ENCODE data around the gene LCLAT1. TPM values are rescaled to one million over a fixed set of nuclear protein-coding genes. Genes with fewer than 3 reads are reported as not detected.

LCLAT1 gene
- total RNA-seq, 4 donors from 2014 or later: 10.3 to 20.6 (median 17.7) TPM

GRCh38 chr2:30647752-30648457, 200.9 kb downstream of the LCLAT1 start:
- H3K27me3 ChIP-seq: no peaks in the 10 kb centered on the region
- no peak for DNase-seq (ENCODE audit: low spot score in 2 of 2)
- H3K36me3 ChIP-seq: no peaks in the 10 kb centered on the region
- H3K27ac ChIP-seq: no peak overlapping the region
- no peaks in the 10 kb centered on the region for H3K4me1 ChIP-seq
- no peaks in the 10 kb centered on the region for H3K9me3 ChIP-seq
- WGBS: 82% methylated on average over 10 of the region's 11 CpGs
- H3K4me3 ChIP-seq: no peak overlapping the region
- TF ChIP-seq POLR2A (IDR thresholded peaks at IDR 0.05) (no peak), CTCF (IDR thresholded peaks at IDR 0.05) (no peak), EP300 (IDR thresholded peaks at IDR 0.05) (no peak)

- Histone ChIP-seq H3K9me3 (no peaks in the 10 kb centered on the region), H3K27me3 (no peaks in the 10 kb centered on the region), H3K4me1 (no peaks in the 10 kb centered on the region), H3K36me3 (no peaks in the 10 kb centered on the region), H3K27ac (no peak overlapping the region), H3K4me3 (no peak overlapping the region)
- TF ChIP-seq CTCF (IDR thresholded peaks at IDR 0.05) (no peak), POLR2AphosphoS5 (IDR thresholded peaks at IDR 0.05) (no peak), EP300 (IDR thresholded peaks at IDR 0.05) (no peak), POLR2A (IDR thresholded peaks at IDR 0.05) (no peak)
- 61% methylated on average over 3 of the region's 4 CpGs for WGBS
- no peak for DNase-seq (ENCODE audit: low spot score in 2 of 2)
Measured at GRCh38 chr2:30649278-30649677, 202.2 kb downstream of the LCLAT1 start.

- H3K9me3 ChIP-seq: no peaks in the 10 kb centered on the region
- no peak overlapping the region for H3K27ac ChIP-seq
- no peaks in the 10 kb centered on the region for H3K4me1 ChIP-seq
- TF ChIP-seq CTCF (IDR thresholded peaks at IDR 0.05): no peak
- TF ChIP-seq POLR2AphosphoS5 (IDR thresholded peaks at IDR 0.05): no peak
- no peak for TF ChIP-seq POLR2A (IDR thresholded peaks at IDR 0.05)
- TF ChIP-seq EP300 (IDR thresholded peaks at IDR 0.05): no peak
- H3K36me3 ChIP-seq: no peaks in the 10 kb centered on the region
- WGBS: 79% methylated on average over 4 of the region's 5 CpGs
- no peaks in the 10 kb centered on the region for H3K27me3 ChIP-seq
- DNase-seq (ENCODE audit: low spot score in 2 of 2): no peak
- H3K4me3 ChIP-seq: no peak overlapping the region
Measured at GRCh38 chr2:30649828-30650227, 202.8 kb downstream of the LCLAT1 start.

GRCh38 chr2:30652271-30652915, 205.3 kb downstream of the LCLAT1 start:
- TF ChIP-seq EP300 (IDR thresholded peaks at IDR 0.05) (no peak), POLR2AphosphoS5 (IDR thresholded peaks at IDR 0.05) (no peak), CTCF (IDR thresholded peaks at IDR 0.05) (no peak), POLR2A (IDR thresholded peaks at IDR 0.05) (no peak)

GRCh38 chr2:30653847-30654246, 206.8 kb downstream of the LCLAT1 start:
- Histone ChIP-seq H3K27me3 (no peaks in the 10 kb centered on the region), H3K4me1 (no peaks in the 10 kb centered on the region), H3K4me3 (no peak overlapping the region), H3K27ac (no peak overlapping the region), H3K36me3 (no peaks in the 10 kb centered on the region), H3K9me3 (no peaks in the 10 kb centered on the region)
- WGBS: no CpG with 5 or more reads among the region's 2 CpGs
- DNase-seq (ENCODE audit: low spot score in 2 of 2): no peak
- no peak for TF ChIP-seq EP300 (IDR thresholded peaks at IDR 0.05)
- no peak for TF ChIP-seq POLR2A (IDR thresholded peaks at IDR 0.05)
- TF ChIP-seq CTCF (IDR thresholded peaks at IDR 0.05): no peak
- no peak for TF ChIP-seq POLR2AphosphoS5 (IDR thresholded peaks at IDR 0.05)

More at GRCh38 chr2:30652271-30652915, 205.3 kb downstream of the LCLAT1 start:
- Histone ChIP-seq H3K27ac (no peak overlapping the region), H3K27me3 (no peaks in the 10 kb centered on the region), H3K9me3 (no peaks in the 10 kb centered on the region), H3K4me3 (no peak overlapping the region), H3K36me3 (no peaks in the 10 kb centered on the region), H3K4me1 (no peaks in the 10 kb centered on the region)
- DNase-seq (ENCODE audit: low spot score in 2 of 2): no peak
- 87% methylated on average over 8 of the region's 8 CpGs for WGBS

Data from suprapubic skin (tissue), 4 donors.